HepG2 (cell line): ENCODE results near the gene FPGS. TPM values are rescaled to one million over a fixed set of nuclear protein-coding genes. Genes with fewer than 3 reads are reported as not detected.

Experiments used
- BHLHE40 ChIP-seq: IDR thresholded peaks from 2 replicates; pipeline ENCODE4 v1.6.1; 2011; ENCODE audit warnings: low read length, improper control_type of control experiment
- NPAS2 ChIP-seq: sonication (generic); formaldehyde crosslinking; IDR thresholded peaks from 2 replicates; pipeline ENCODE4 v1.8.0; 2022; ENCODE audit warnings: mild to moderate bottlenecking, missing genetic modification reagents, borderline replicate concordance
- PHB2 ChIP-seq: fragments of 450-650 bp; IDR thresholded peaks from 2 replicates; pipeline ENCODE4 v1.6.1; 2018; ENCODE audit not compliant: partially characterized antibody
- PLRG1 ChIP-seq: fragments of 450-650 bp; conservative IDR thresholded peaks from 2 replicates; pipeline ENCODE4 v1.6.1; 2016
- TAF15 ChIP-seq: fragments of 200-400 bp; formaldehyde crosslinking; IDR thresholded peaks from one replicate; pipeline ENCODE4 v1.6.1; 2018; ENCODE audit warnings: mild to moderate bottlenecking, low read depth, low read length; ENCODE audit not compliant: poor library complexity, severe bottlenecking
- ZC3H4 ChIP-seq: sonication (generic); formaldehyde crosslinking; IDR thresholded peaks from 2 replicates; pipeline ENCODE4 v1.4.0; 2020; ENCODE audit warnings: missing genetic modification reagents, borderline replicate concordance
- ZNF382 ChIP-seq: sonication (generic); formaldehyde crosslinking; IDR thresholded peaks from 2 replicates; pipeline ENCODE4 v1.5.0; 2020; ENCODE audit warnings: missing genetic modification reagents, mild to moderate bottlenecking, borderline replicate concordance
- ZNF788 ChIP-seq: sonication (generic); formaldehyde crosslinking; IDR thresholded peaks from 2 replicates; pipeline ENCODE4 v1.5.0; 2020; ENCODE audit warnings: mild to moderate bottlenecking, missing genetic modification reagents, borderline replicate concordance
- ZNF792 ChIP-seq: IDR thresholded peaks from 2 replicates; pipeline ENCODE4 v1.6.1; 2016
- ZSCAN29 ChIP-seq: sonication (generic); formaldehyde crosslinking; conservative IDR thresholded peaks from 2 replicates; pipeline ENCODE4 v1.4.0; 2020; ENCODE audit warnings: mild to moderate bottlenecking, missing genetic modification reagents
- polyA plus RNA-seq, 8 experiments: library from polyadenylated mRNA; depleted of rRNA in 3 of 8; stranded (reverse) in 7 of 8; unstranded in 1 of 8; fragments of >200 nt; fragmentation: Illumina TruSeq in 4 of 8; extraction: Trizol in 4 of 8; gene quantifications; 2 replicates each; pipeline versions ENCODE4 v1.2.1 to v1.2.3, GENCODE V29; 2011 to 2016; ENCODE audit warnings: low read depth in 4 of 8, missing spikeins in 1 of 8, mixed read lengths in 1 of 8; ENCODE audit not compliant: insufficient read depth in 1 of 8
- total RNA-seq, 5 experiments: library from RNA; depleted of rRNA; stranded (reverse); fragments of >200 nt; fragmentation: Illumina TruSeq; extraction: Trizol; gene quantifications; 2 replicates each; pipeline ENCODE4 v1.2.3, GENCODE V29; 2016; ENCODE audit warnings: low read depth in 1 of 5
- TF ChIP-seq, protein P1 (sequence below): sonication (generic); formaldehyde crosslinking; IDR thresholded peaks from 2 replicates; pipeline ENCODE4 v1.5.0; 2020; ENCODE audit warnings: mild to moderate bottlenecking, missing genetic modification reagents, borderline replicate concordance
- TF ChIP-seq, protein P2 (sequence below): sonication (generic); formaldehyde crosslinking; conservative IDR thresholded peaks from 2 replicates; pipeline ENCODE4 v1.4.0; 2020; ENCODE audit warnings: missing genetic modification reagents
- TF ChIP-seq, protein P3 (sequence below): sonication (generic); formaldehyde crosslinking; IDR thresholded peaks from 2 replicates; pipeline ENCODE4 v1.4.0; 2020; ENCODE audit warnings: missing genetic modification reagents

The FPGS gene
- total and polyA plus RNA-seq, 2 of the 13 experiments (the other 11 are each of a cell fraction or from before 2014, with no cell fraction given) = 35.6 to 36.8 TPM

DNA sequence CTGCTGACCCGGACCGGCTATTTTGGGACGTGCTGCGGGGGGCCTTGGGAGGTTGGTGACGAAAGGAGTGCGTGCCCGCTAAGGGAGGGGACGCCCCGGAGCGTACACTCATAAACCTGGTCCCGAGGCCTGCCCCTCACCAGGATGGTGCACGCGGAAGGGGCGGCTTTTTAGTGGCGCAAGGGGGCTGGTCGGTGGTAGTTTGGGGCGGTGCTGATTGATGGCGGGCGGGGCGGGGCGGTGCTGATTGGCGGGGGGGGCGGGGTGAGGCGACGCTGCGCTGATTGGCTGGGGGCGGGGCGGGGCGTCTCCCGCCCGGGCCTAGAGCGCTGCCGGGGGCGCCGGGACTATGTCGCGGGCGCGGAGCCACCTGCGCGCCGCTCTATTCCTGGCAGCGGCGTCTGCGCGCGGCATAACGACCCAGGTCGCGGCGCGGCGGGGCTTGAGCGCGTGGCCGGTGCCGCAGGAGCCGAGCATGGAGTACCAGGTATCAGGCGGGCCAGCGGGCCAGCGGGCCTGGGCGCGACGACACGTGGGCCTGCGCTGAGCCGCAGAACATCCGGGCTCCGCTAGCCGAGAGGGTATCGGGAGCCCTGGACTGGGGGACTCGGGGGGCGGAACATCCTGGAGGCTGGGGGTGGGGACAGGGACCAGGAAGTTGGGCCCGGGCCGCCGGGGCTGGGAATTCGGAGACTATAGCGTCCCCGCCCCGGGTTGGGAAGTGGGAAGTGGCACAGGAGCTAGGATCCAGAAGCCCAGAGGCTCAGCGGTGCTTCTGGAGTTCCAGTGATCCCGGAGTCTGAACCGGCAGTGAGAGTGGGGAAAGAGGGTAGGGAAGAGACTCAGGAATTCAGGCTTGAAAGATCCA lies at the start of gene FPGS (continued):
- TF ChIP-seq ZNF792 (CRISPR knock-in tag) = no peak
- no peak for TF ChIP-seq BHLHE40
- no peak for TF ChIP-seq PHB2
- TF ChIP-seq NPAS2 = no peak
- TF ChIP-seq ZNF382 (CRISPR knock-in tag) = no peak
- no peak for TF ChIP-seq ZC3H4 (CRISPR knock-in tag)
- no peak for TF ChIP-seq TAF15
- TF ChIP-seq, protein P1, sequence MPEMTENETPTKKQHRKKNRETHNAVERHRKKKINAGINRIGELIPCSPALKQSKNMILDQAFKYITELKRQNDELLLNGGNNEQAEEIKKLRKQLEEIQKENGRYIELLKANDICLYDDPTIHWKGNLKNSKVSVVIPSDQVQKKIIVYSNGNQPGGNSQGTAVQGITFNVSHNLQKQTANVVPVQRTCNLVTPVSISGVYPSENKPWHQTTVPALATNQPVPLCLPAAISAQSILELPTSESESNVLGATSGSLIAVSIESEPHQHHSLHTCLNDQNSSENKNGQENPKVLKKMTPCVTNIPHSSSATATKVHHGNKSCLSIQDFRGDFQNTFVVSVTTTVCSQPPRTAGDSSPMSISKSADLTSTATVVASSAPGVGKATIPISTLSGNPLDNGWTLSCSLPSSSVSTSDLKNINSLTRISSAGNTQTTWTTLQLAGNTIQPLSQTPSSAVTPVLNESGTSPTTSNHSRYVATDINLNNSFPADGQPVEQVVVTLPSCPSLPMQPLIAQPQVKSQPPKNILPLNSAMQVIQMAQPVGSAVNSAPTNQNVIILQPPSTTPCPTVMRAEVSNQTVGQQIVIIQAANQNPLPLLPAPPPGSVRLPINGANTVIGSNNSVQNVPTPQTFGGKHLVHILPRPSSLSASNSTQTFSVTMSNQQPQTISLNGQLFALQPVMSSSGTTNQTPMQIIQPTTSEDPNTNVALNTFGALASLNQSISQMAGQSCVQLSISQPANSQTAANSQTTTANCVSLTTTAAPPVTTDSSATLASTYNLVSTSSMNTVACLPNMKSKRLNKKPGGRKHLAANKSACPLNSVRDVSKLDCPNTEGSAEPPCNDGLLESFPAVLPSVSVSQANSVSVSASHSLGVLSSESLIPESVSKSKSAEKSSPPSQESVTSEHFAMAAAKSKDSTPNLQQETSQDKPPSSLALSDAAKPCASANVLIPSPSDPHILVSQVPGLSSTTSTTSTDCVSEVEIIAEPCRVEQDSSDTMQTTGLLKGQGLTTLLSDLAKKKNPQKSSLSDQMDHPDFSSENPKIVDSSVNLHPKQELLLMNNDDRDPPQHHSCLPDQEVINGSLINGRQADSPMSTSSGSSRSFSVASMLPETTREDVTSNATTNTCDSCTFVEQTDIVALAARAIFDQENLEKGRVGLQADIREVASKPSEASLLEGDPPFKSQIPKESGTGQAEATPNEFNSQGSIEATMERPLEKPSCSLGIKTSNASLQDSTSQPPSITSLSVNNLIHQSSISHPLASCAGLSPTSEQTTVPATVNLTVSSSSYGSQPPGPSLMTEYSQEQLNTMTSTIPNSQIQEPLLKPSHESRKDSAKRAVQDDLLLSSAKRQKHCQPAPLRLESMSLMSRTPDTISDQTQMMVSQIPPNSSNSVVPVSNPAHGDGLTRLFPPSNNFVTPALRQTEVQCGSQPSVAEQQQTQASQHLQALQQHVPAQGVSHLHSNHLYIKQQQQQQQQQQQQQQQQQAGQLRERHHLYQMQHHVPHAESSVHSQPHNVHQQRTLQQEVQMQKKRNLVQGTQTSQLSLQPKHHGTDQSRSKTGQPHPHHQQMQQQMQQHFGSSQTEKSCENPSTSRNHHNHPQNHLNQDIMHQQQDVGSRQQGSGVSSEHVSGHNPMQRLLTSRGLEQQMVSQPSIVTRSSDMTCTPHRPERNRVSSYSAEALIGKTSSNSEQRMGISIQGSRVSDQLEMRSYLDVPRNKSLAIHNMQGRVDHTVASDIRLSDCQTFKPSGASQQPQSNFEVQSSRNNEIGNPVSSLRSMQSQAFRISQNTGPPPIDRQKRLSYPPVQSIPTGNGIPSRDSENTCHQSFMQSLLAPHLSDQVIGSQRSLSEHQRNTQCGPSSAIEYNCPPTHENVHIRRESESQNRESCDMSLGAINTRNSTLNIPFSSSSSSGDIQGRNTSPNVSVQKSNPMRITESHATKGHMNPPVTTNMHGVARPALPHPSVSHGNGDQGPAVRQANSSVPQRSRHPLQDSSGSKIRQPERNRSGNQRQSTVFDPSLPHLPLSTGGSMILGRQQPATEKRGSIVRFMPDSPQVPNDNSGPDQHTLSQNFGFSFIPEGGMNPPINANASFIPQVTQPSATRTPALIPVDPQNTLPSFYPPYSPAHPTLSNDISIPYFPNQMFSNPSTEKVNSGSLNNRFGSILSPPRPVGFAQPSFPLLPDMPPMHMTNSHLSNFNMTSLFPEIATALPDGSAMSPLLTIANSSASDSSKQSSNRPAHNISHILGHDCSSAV (CRISPR knock-in tag) = no peak
- no peak for TF ChIP-seq PLRG1
- peak; percentile 62 for TF ChIP-seq ZNF788 (CRISPR knock-in tag)
- TF ChIP-seq, protein P2, sequence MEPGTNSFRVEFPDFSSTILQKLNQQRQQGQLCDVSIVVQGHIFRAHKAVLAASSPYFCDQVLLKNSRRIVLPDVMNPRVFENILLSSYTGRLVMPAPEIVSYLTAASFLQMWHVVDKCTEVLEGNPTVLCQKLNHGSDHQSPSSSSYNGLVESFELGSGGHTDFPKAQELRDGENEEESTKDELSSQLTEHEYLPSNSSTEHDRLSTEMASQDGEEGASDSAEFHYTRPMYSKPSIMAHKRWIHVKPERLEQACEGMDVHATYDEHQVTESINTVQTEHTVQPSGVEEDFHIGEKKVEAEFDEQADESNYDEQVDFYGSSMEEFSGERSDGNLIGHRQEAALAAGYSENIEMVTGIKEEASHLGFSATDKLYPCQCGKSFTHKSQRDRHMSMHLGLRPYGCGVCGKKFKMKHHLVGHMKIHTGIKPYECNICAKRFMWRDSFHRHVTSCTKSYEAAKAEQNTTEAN = peak; percentile 76
- TF ChIP-seq, protein P3, sequence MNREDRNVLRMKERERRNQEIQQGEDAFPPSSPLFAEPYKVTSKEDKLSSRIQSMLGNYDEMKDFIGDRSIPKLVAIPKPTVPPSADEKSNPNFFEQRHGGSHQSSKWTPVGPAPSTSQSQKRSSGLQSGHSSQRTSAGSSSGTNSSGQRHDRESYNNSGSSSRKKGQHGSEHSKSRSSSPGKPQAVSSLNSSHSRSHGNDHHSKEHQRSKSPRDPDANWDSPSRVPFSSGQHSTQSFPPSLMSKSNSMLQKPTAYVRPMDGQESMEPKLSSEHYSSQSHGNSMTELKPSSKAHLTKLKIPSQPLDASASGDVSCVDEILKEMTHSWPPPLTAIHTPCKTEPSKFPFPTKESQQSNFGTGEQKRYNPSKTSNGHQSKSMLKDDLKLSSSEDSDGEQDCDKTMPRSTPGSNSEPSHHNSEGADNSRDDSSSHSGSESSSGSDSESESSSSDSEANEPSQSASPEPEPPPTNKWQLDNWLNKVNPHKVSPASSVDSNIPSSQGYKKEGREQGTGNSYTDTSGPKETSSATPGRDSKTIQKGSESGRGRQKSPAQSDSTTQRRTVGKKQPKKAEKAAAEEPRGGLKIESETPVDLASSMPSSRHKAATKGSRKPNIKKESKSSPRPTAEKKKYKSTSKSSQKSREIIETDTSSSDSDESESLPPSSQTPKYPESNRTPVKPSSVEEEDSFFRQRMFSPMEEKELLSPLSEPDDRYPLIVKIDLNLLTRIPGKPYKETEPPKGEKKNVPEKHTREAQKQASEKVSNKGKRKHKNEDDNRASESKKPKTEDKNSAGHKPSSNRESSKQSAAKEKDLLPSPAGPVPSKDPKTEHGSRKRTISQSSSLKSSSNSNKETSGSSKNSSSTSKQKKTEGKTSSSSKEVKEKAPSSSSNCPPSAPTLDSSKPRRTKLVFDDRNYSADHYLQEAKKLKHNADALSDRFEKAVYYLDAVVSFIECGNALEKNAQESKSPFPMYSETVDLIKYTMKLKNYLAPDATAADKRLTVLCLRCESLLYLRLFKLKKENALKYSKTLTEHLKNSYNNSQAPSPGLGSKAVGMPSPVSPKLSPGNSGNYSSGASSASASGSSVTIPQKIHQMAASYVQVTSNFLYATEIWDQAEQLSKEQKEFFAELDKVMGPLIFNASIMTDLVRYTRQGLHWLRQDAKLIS (CRISPR knock-in tag) = no peak
- TF ChIP-seq ZSCAN29 (CRISPR knock-in tag) = no peak
